PC-9 (cell line): ENCODE data around the gene CIART. TPM values are rescaled to one million over a fixed set of nuclear protein-coding genes. Genes with fewer than 3 reads are reported as not detected.

Experiments used
- BruUV-seq: library from RNA; stranded (reverse); fragments of 400-500 nt; replicated peaks from 2 replicates; lab custom pipeline; 2021; lab: Mats Ljungman, UMichigan
- CTCF ChIA-PET: fragments of 300-600 bp; sonication (Branson Sonifier 250); formaldehyde crosslinking; loops from one replicate; lab custom pipeline; 2022; ENCODE audit warnings: antibody characterized with exemption; lab: Charles Lee
- POLR2A ChIA-PET: fragments of 300-600 bp; sonication (Branson Sonifier 250); formaldehyde crosslinking; loops from one replicate; lab custom pipeline; 2022; ENCODE audit warnings: antibody characterized with exemption; ENCODE audit not compliant: unreplicated experiment; lab: Charles Lee
- DNase-seq, 2 experiments: peaks; one replicate each; pipeline versions ENCODE4 v3.0.0 to v3.0.0-alpha.2; 2015 to 2022; ENCODE audit warnings: mixed read lengths in 1 of 2
- H2AFZ ChIP-seq: fragments of 200-600 bp; sonication (generic); 2 replicates; pipeline ENCODE4 v1.8.1; 2017; ENCODE audit warnings: antibody characterized with exemption
- H3F3A ChIP-seq: fragments of 200-600 bp; sonication (generic); 2 replicates; pipeline ENCODE4 v1.8.1; 2017; ENCODE audit warnings: antibody characterized with exemption, mild to moderate bottlenecking, low read depth; ENCODE audit not compliant: insufficient read depth
- H3K27ac ChIP-seq: fragments of 200-600 bp; sonication (generic); 2 replicates; pipeline ENCODE4 v1.6.1; 2016; ENCODE audit warnings: mixed run types
- H3K27me3 ChIP-seq: fragments of 200-600 bp; sonication (generic); 2 replicates; pipeline ENCODE4 v1.6.1; 2016; ENCODE audit warnings: low read depth, mixed run types; ENCODE audit not compliant: insufficient read depth
- H3K36me3 ChIP-seq: fragments of 200-600 bp; sonication (generic); 2 replicates; pipeline ENCODE4 v1.6.1; 2016; ENCODE audit warnings: low read depth, mixed run types
- H3K4me1 ChIP-seq: fragments of 200-600 bp; sonication (generic); replicated peaks from 2 replicates; pipeline ENCODE4 v1.6.1; 2016; ENCODE audit warnings: mixed run types; ENCODE audit not compliant: insufficient read depth
- H3K4me2 ChIP-seq: fragments of 200-600 bp; sonication (generic); 2 replicates; pipeline ENCODE4 v1.6.1; 2017; ENCODE audit warnings: mixed run types
- H3K4me3 ChIP-seq: fragments of 200-600 bp; sonication (generic); 2 replicates; pipeline ENCODE4 v1.6.1; 2016; ENCODE audit warnings: mixed run types
- H3K79me2 ChIP-seq: fragments of 200-600 bp; sonication (generic); 2 replicates; pipeline ENCODE4 v1.6.1; 2017; ENCODE audit warnings: low read depth, mixed run types
- H3K9me2 ChIP-seq: fragments of 200-600 bp; sonication (generic); 2 replicates; pipeline ENCODE4 v1.8.1; 2017; ENCODE audit warnings: mild to moderate bottlenecking; ENCODE audit not compliant: insufficient read depth
- H3K9me3 ChIP-seq: fragments of 200-600 bp; sonication (generic); 2 replicates; pipeline ENCODE4 v1.8.1; 2016; ENCODE audit warnings: low read depth; ENCODE audit not compliant: insufficient read depth
- H4K20me1 ChIP-seq: fragments of 200-600 bp; sonication (generic); 2 replicates; pipeline ENCODE4 v1.8.1; 2017; ENCODE audit not compliant: insufficient read depth
- EZH2 ChIP-seq: fragments of 200-600 bp; sonication (generic); IDR thresholded peaks from 2 replicates; pipeline ENCODE4 v1.8.0; 2017; ENCODE audit warnings: antibody characterized with exemption, low read depth
- intact Hi-C: fragments of 100-400 bp; cut with micrococcal nuclease; formaldehyde crosslinking; loops from one replicate; pipeline ENCODE4 v1.10.0; 2022; ENCODE audit not compliant: unreplicated experiment
- total RNA-seq: library from RNA; stranded (reverse); gene quantifications from 2 replicates; pipeline ENCODE4 v1.2.3, GENCODE V29; 2021
- TF ChIP-seq, protein P1 (sequence below): fragments of 200-600 bp; sonication (generic); conservative IDR thresholded peaks from 2 replicates; pipeline ENCODE4 v1.6.1; 2017; ENCODE audit warnings: mixed run types, antibody characterized with exemption, mild to moderate bottlenecking, moderate library complexity

Gene CIART
- total RNA-seq, 1 experiment from 2014 or later: 16.6 TPM

DNA sequence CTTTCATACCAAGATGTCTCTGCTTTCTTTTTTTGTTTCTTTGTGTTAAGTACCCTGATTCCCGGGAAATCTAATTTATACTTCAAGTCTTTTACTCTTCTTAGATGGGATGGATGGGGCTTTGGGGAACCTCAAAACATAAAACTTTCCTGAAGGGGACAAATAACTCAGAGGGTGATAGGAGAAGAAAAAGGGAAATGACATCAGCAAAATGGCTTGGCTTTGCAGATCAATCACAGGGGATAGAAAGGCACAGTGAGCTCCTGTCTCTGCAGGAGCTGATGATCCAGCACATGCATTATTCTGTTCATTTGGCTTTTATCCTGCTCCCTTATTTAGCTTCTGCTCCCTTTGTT is 26.2 kb upstream of the CIART start:
- ChIA-PET POLR2A (interaction anchor here (0.6 kb wide), 1 partner anchor 19 kb away, joined by 3 read pairs; no protein-coding TSS in a partner anchor), CTCF (interaction anchor here (0.5 to 1.8 kb wide), 6 partner anchors 9 to 805 kb away, joined by 3 to 23 read pairs (median 5); partner anchors contain the start of gene PRPF3)
- no TSS peak for BruUV-seq
- no peak overlapping the region for H3K4me3 ChIP-seq
- no peaks in the 10 kb centered on the region for H3K27me3 ChIP-seq
- intact Hi-C loops: loop anchor here (1.0 to 10.0 kb wide), 7 partner anchors 25 to 901 kb away; partner anchors contain the start of genes CERS2, MINDY1, PRPF3 and PRUNE1
- H3K79me2 ChIP-seq: no peaks in the 10 kb centered on the region
- no peaks in the 10 kb centered on the region for H3K9me2 ChIP-seq
- no peak for DNase-seq
- peak overlapping the region; percentile 47 for H3K4me2 ChIP-seq
- H3K36me3 ChIP-seq: no peaks in the 10 kb centered on the region
- H3K4me1 ChIP-seq: peaks cover 34% of the 10 kb centered on the region
- no peaks in the 10 kb centered on the region for H4K20me1 ChIP-seq
- no peak overlapping the region for H2AFZ ChIP-seq
- no peak for TF ChIP-seq EZH2
- TF ChIP-seq, protein P1, sequence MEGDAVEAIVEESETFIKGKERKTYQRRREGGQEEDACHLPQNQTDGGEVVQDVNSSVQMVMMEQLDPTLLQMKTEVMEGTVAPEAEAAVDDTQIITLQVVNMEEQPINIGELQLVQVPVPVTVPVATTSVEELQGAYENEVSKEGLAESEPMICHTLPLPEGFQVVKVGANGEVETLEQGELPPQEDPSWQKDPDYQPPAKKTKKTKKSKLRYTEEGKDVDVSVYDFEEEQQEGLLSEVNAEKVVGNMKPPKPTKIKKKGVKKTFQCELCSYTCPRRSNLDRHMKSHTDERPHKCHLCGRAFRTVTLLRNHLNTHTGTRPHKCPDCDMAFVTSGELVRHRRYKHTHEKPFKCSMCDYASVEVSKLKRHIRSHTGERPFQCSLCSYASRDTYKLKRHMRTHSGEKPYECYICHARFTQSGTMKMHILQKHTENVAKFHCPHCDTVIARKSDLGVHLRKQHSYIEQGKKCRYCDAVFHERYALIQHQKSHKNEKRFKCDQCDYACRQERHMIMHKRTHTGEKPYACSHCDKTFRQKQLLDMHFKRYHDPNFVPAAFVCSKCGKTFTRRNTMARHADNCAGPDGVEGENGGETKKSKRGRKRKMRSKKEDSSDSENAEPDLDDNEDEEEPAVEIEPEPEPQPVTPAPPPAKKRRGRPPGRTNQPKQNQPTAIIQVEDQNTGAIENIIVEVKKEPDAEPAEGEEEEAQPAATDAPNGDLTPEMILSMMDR: no peak; the same call in 1 of the 2 replicates
- H3K9me3 ChIP-seq: no peaks in the 10 kb centered on the region
- no peak overlapping the region for H3K27ac ChIP-seq
- H3F3A ChIP-seq: peaks cover 17% of the 10 kb centered on the region

DNA sequence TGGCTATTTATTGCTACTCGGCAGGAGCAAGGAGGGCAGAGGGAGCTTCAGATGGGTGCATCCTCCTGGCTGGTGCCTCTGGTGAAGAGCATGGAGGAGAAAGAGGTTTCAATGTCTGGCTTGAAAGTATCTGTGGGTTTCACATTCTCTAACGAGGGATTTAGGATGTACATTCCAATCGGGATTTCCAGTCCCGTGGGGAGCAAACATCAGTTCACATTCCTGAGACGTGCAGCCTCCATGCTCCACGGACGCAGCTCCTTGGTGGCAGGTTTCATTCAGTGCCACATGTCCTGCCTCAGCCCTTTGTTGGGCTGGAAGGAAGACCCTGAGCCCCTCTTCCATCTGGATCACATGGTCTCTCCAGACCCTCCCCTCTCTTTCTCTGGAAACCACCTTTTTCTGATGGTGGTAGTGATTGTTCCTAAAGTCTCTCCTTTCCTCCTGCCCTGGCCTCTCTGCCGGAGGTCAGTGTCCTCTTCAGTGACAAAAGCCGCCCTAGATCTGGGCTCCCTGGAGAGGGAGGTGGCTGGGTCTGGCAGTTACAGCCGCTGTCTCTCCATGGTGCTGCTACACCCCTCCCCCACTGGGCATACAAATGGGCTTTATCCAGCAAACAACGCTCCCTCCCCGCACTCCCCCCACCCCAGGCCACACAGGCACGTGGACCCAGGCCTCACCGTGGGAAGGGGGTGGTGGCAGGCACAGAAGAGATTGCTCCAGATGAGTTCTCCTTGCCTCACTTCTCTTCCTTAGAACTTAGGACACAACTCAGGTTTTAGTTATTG is 25.6 kb upstream of the CIART start:
- no peaks in the 10 kb centered on the region for H3K27me3 ChIP-seq
- H3K27ac ChIP-seq: no peak overlapping the region
- no peak overlapping the region for H3K4me3 ChIP-seq
- H3K9me2 ChIP-seq: no peaks in the 10 kb centered on the region
- ChIA-PET CTCF (interaction anchor here (0.5 to 1.8 kb wide), 4 partner anchors 10 to 304 kb away, joined by 3 to 23 read pairs (median 5); partner anchors contain the start of gene PRPF3), POLR2A (interaction anchor here (0.6 kb wide), 1 partner anchor 18 kb away, joined by 3 read pairs; no protein-coding TSS in a partner anchor)
- no peak for TF ChIP-seq EZH2
- TF ChIP-seq, protein P1: no peak
- H2AFZ ChIP-seq: no peak overlapping the region
- no peak for DNase-seq
- no peaks in the 10 kb centered on the region for H4K20me1 ChIP-seq
- H3K36me3 ChIP-seq: no peaks in the 10 kb centered on the region
- H3K79me2 ChIP-seq: no peaks in the 10 kb centered on the region
- no peak overlapping the region for H3K4me2 ChIP-seq
- H3F3A ChIP-seq: peaks cover 22% of the 10 kb centered on the region
- peaks cover 39% of the 10 kb centered on the region for H3K4me1 ChIP-seq
- BruUV-seq: no TSS peak
- no peaks in the 10 kb centered on the region for H3K9me3 ChIP-seq
- intact Hi-C loops: loop anchor here (1.0 to 10.0 kb wide), 7 partner anchors 25 to 901 kb away; partner anchors contain the start of genes CERS2, MINDY1, PRPF3 and PRUNE1

DNA sequence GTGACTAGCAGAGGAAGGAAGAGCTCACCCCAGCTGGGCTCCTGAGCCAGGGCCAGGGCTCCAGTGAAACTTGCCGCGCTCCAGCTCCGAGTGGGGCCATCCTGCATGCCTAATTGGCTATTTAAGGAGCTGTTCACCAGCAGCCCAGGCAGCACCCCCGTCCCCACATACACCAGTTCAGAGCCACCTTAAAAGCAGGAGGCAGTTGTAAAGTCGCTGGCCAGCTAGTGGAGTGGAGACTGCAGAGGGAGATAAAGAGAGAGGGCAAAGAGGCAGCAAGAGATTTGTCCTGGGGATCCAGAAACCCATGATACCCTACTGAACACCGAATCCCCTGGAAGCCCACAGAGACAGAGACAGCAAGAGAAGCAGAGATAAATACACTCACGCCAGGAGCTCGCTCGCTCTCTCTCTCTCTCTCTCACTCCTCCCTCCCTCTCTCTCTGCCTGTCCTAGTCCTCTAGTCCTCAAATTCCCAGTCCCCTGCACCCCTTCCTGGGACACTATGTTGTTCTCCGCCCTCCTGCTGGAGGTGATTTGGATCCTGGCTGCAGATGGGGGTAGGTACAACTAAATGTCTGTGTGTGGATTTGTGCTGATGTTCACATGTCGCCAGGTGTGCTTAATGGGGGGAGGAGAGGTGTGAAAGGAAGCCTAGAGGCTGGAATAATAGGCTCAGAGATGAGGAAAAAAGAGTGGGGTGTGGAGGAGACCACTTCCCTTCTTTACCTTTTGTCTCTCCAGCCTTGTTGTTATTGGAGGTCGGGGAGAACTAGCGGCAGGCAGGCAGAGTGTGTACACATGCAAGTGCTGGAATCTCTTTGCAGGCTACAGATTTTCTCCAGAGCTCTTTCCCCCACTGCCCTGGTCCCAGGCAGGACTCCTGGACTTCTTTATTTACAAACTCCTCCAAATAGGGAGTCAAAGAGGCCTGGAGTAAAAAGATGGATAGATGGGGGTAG is 24.4 kb upstream of the CIART start, which contains the start of gene CA14:
Gene CA14 (plus strand): TSS at position 151 of the 962 bp plus-strand sequence. CDS start 355 bp downstream, at position 506.
- Histone ChIP-seq H3K9me2 (no peaks in the 10 kb centered on the region), H3K4me3 (no peak within 1 kb of the TSS), H3K4me1 (peaks cover 51% of the 10 kb centered on the region), H3K4me2 (no peak within 1 kb of the TSS), H3F3A (peaks cover 34% of the 10 kb centered on the region), H3K79me2 (no peaks in the 10 kb centered on the region), H3K36me3 (no peaks in the 10 kb centered on the region), H3K27ac (no peak within 1 kb of the TSS), H3K9me3 (no peaks in the 10 kb centered on the region), H4K20me1 (no peaks in the 10 kb centered on the region), H3K27me3 (no peaks in the 10 kb centered on the region), H2AFZ (no peak within 1 kb of the TSS)
- intact Hi-C loops: loop anchor here (5.0 to 10.0 kb wide), 6 partner anchors 64 to 899 kb away; partner anchors contain the start of genes CERS2, MINDY1, PRPF3 and PRUNE1
- ChIA-PET CTCF (no interaction called here), POLR2A (interaction anchor here (0.6 kb wide), 2 partner anchors 7 to 439 kb away, joined by 3 read pairs; partner anchors contain the start of gene GOLPH3L)
- no TSS peak for BruUV-seq
- DNase-seq: no peak
- TF ChIP-seq EZH2: no peak
- TF ChIP-seq, protein P1: no peak
